ENCODE results near the gene E4F1. TPM values are rescaled to one million over a fixed set of nuclear protein-coding genes. Genes with fewer than 3 reads are reported as not detected.

E4F1 gene
- total RNA-seq, 2 donors from 2014 or later = 15.5 to 19.3 TPM

GRCh38 chr16:2205104-2205966 lies 18.1 kb upstream of the E4F1 start, which contains the start of gene MLST8:
TSS of gene MLST8 (plus strand) at chr16:2205454. CDS start at chr16:2206086, 632 bp downstream.
- intact Hi-C loops (cut with DNase I) = loop anchor here in 1 of 2 donors (10.0 kb wide), 1 partner anchor 319 kb away; the partner anchor contains the start of gene AMDHD2
- DNase-seq (ENCODE audit: low spot score) = peak; percentile 95

GRCh38 chr16:2205967-2206313 lies 17.5 kb upstream of the E4F1 start:
- intact Hi-C loops (cut with DNase I) = loop anchor here in 1 of 2 donors (10.0 kb wide), 1 partner anchor 319 kb away; the partner anchor contains the start of gene AMDHD2
- no peak for DNase-seq (ENCODE audit: low spot score)

- intact Hi-C loops (cut with DNase I) = loop anchor here in 1 of 2 donors (10.0 kb wide), 1 partner anchor 318 kb away; the partner anchor contains the start of gene AMDHD2
- no peak for DNase-seq (ENCODE audit: low spot score)
Measured at GRCh38 chr16:2206420-2206779, 17.0 kb upstream of the E4F1 start.

GRCh38 chr16:2206780-2207433 lies 16.5 kb upstream of the E4F1 start:
- DNase-seq (ENCODE audit: low spot score) = no peak
- intact Hi-C loops (cut with DNase I) = loop anchor here in 1 of 2 donors (10.0 kb wide), 1 partner anchor 318 kb away; the partner anchor contains the start of gene AMDHD2

- no peak for DNase-seq (ENCODE audit: low spot score)
- intact Hi-C loops (cut with DNase I) = loop anchor here in 1 of 2 donors (10.0 kb wide), 1 partner anchor 317 kb away; the partner anchor contains the start of gene AMDHD2
Measured at GRCh38 chr16:2207872-2208271, 15.5 kb upstream of the E4F1 start.

GRCh38 chr16:2208308-2208707 lies 15.1 kb upstream of the E4F1 start:
- intact Hi-C loops (cut with DNase I) = loop anchor here in 1 of 2 donors (10.0 kb wide), 1 partner anchor 316 kb away; the partner anchor contains the start of gene AMDHD2
- DNase-seq (ENCODE audit: low spot score) = no peak

GRCh38 chr16:2208772-2209171 lies 14.6 kb upstream of the E4F1 start:
- intact Hi-C loops (cut with DNase I) = loop anchor here in 1 of 2 donors (10.0 kb wide), 1 partner anchor 316 kb away; the partner anchor contains the start of gene AMDHD2
- DNase-seq (ENCODE audit: low spot score) = no peak

- intact Hi-C loops (cut with DNase I) = loop anchor here in 1 of 2 donors (10.0 kb wide), 1 partner anchor 315 kb away; the partner anchor contains the start of gene AMDHD2
- no peak for DNase-seq (ENCODE audit: low spot score)
Measured at GRCh38 chr16:2209258-2210008, 14.0 kb upstream of the E4F1 start.

- intact Hi-C loops (cut with DNase I) = no loop called here
- no peak for DNase-seq (ENCODE audit: low spot score)
Measured at GRCh38 chr16:2210009-2210332, 13.4 kb upstream of the E4F1 start.

GRCh38 chr16:2210386-2211365 lies 12.7 kb upstream of the E4F1 start, which contains the start of gene BRICD5:
TSS of gene BRICD5 (minus strand) at chr16:2210863. CDS start at chr16:2210833, 30 bp downstream.
- intact Hi-C loops (cut with DNase I) = no loop called here
- no peak for DNase-seq (ENCODE audit: low spot score)

GRCh38 chr16:2211923-2212347 lies 11.5 kb upstream of the E4F1 start:
- no peak for DNase-seq (ENCODE audit: low spot score)
- intact Hi-C loops (cut with DNase I) = no loop called here

- no peak for DNase-seq (ENCODE audit: low spot score)
- intact Hi-C loops (cut with DNase I) = no loop called here
Measured at GRCh38 chr16:2212362-2213324, 10.7 kb upstream of the E4F1 start.

- intact Hi-C loops (cut with DNase I) = no loop called here
- no peak for DNase-seq (ENCODE audit: low spot score)
Measured at GRCh38 chr16:2213817-2214718, 9.3 kb upstream of the E4F1 start.

GRCh38 chr16:2214719-2214968 lies 8.7 kb upstream of the E4F1 start, which contains the start of gene PGP:
TSS of gene PGP (minus strand) at chr16:2214840. CDS start at chr16:2214777, 63 bp downstream.
- intact Hi-C loops (cut with DNase I) = no loop called here
- no peak for DNase-seq (ENCODE audit: low spot score)

- no peak for DNase-seq (ENCODE audit: low spot score)
- intact Hi-C loops (cut with DNase I) = no loop called here
Measured at GRCh38 chr16:2216330-2216729, 7.1 kb upstream of the E4F1 start.

- no peak for DNase-seq (ENCODE audit: low spot score)
- intact Hi-C loops (cut with DNase I) = loop anchor here in 1 of 2 donors (10.0 kb wide), 1 partner anchor 51 kb away; no protein-coding TSS in a partner anchor
Measured at GRCh38 chr16:2223942-2224486, 623 bp downstream of the E4F1 start.
